HEK293T (cell line): Measurements from ENCODE around the gene ZC3H4.

Source experiments
- ARNT ChIP-seq: fragments of 450-650 bp; IDR thresholded peaks from 2 replicates; pipeline ENCODE4 v1.6.1; 2017; ENCODE audit warnings: mild to moderate bottlenecking
- BHLHE40 ChIP-seq: fragments of 450-650 bp; IDR thresholded peaks from 2 replicates; pipeline ENCODE4 v1.6.1; 2016; ENCODE audit warnings: mild to moderate bottlenecking, moderate library complexity, borderline replicate concordance
- ELF4 ChIP-seq: fragments of 450-650 bp; IDR thresholded peaks from 2 replicates; pipeline ENCODE4 v1.6.1; 2017; ENCODE audit warnings: antibody characterized with exemption
- FOXM1 ChIP-seq: fragments of 450-650 bp; IDR thresholded peaks from 2 replicates; pipeline ENCODE4 v1.6.1; 2017; ENCODE audit warnings: mild to moderate bottlenecking, borderline replicate concordance
- HDGF ChIP-seq: fragments of 450-650 bp; IDR thresholded peaks from 2 replicates; pipeline ENCODE4 v1.6.1; 2017; ENCODE audit warnings: antibody characterized with exemption, borderline replicate concordance
- PKNOX1 ChIP-seq: fragments of 450-650 bp; IDR thresholded peaks from 2 replicates; pipeline ENCODE4 v1.6.1; 2016
- SP1 ChIP-seq: fragments of 450-650 bp; IDR thresholded peaks from 2 replicates; pipeline ENCODE4 v1.6.1; 2017
- SUZ12 ChIP-seq: fragments of 450-650 bp; IDR thresholded peaks from 2 replicates; pipeline ENCODE4 v1.6.1; 2016; ENCODE audit warnings: mild to moderate bottlenecking
- TARDBP ChIP-seq: fragments of 450-650 bp; IDR thresholded peaks from 2 replicates; pipeline ENCODE4 v1.6.1; 2016
- ZNF384 ChIP-seq: fragments of 450-650 bp; IDR thresholded peaks from 2 replicates; pipeline ENCODE4 v1.6.1; 2016

GRCh38 chr19:47110521-47111005 lies 3.0 kb downstream of the ZC3H4 start:
- TF ChIP-seq FOXM1 (no peak), TARDBP (no peak), ARNT (no peak), SUZ12 (no peak), ELF4 (no peak), SP1 (no peak), BHLHE40 (no peak), HDGF (no peak), ZNF384 (no peak), PKNOX1 (no peak)
